WERI-Rb-1 (cell line): ENCODE data around the gene KRTAP5-5.
"Not testable (repeated sequence)": the region's sequence is repeated elsewhere in the genome, so short reads cannot be mapped to it uniquely, and the experiment has no call there.

ENCODE experiments used
- DNase-seq: peaks from one replicate; pipeline ENCODE4 v3.0.0-alpha.2; 2020
- H3K27ac ChIP-seq: fragments of 250-450 bp; sonication (Bioruptor Pico); 2 replicates; pipeline ENCODE4 v1.5.1; 2020; ENCODE audit warnings: mild to moderate bottlenecking, moderate library complexity
- H3K27me3 ChIP-seq: fragments of 250-450 bp; sonication (Bioruptor Pico); 2 replicates; pipeline ENCODE4 v1.5.1; 2021; ENCODE audit warnings: mild to moderate bottlenecking, low read depth, moderate library complexity; ENCODE audit not compliant: insufficient read depth, severe bottlenecking
- H3K36me3 ChIP-seq: fragments of 250-450 bp; sonication (Bioruptor Pico); 2 replicates; pipeline ENCODE4 v1.5.1; 2020; ENCODE audit warnings: mild to moderate bottlenecking, moderate library complexity
- H3K4me3 ChIP-seq: 2 replicates; pipeline ENCODE4 v1.5.1; 2011; ENCODE audit warnings: low read depth, mild to moderate bottlenecking, control low read depth, low read length
- H3K9me3 ChIP-seq: fragments of 250-450 bp; sonication (Bioruptor Pico); 2 replicates; pipeline ENCODE4 v1.5.1; 2021; ENCODE audit warnings: mild to moderate bottlenecking, moderate library complexity; ENCODE audit not compliant: severe bottlenecking
- TF ChIP-seq, protein P1 (sequence below): IDR thresholded peaks from 2 replicates; pipeline ENCODE4 v1.5.1; 2011; ENCODE audit warnings: low read depth, mild to moderate bottlenecking, control low read depth, inconsistent platforms, low read length

Gene KRTAP5-5

DNA sequence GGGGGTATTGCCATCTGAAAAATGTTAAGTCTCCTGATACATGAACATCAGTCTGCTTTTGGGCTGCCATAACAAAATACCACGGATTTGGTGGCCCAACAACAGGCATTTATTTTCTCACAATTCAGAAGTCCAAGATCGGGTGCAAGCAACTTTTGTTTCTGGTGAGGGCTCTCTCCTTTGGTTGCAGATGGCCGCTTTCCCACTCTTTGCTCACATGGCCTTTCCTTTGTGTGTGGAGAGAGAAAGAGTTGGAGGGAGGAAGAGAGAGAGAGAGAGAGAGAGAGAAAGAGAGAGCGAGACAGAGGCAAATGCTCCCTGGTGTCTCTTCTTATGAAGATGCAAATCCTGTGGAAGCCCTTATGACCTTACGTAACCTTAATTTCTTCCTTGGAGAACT lies 28.9 kb upstream of the KRTAP5-5 start:
- TF ChIP-seq, protein P1, sequence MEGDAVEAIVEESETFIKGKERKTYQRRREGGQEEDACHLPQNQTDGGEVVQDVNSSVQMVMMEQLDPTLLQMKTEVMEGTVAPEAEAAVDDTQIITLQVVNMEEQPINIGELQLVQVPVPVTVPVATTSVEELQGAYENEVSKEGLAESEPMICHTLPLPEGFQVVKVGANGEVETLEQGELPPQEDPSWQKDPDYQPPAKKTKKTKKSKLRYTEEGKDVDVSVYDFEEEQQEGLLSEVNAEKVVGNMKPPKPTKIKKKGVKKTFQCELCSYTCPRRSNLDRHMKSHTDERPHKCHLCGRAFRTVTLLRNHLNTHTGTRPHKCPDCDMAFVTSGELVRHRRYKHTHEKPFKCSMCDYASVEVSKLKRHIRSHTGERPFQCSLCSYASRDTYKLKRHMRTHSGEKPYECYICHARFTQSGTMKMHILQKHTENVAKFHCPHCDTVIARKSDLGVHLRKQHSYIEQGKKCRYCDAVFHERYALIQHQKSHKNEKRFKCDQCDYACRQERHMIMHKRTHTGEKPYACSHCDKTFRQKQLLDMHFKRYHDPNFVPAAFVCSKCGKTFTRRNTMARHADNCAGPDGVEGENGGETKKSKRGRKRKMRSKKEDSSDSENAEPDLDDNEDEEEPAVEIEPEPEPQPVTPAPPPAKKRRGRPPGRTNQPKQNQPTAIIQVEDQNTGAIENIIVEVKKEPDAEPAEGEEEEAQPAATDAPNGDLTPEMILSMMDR = no peak
- no peak overlapping the region for H3K4me3 ChIP-seq
- no peaks in the 10 kb centered on the region for H3K9me3 ChIP-seq
- no peaks in the 10 kb centered on the region for H3K36me3 ChIP-seq
- H3K27me3 ChIP-seq = peaks cover 40% of the 10 kb centered on the region
- DNase-seq = no peak
- H3K27ac ChIP-seq = no peak overlapping the region

DNA sequence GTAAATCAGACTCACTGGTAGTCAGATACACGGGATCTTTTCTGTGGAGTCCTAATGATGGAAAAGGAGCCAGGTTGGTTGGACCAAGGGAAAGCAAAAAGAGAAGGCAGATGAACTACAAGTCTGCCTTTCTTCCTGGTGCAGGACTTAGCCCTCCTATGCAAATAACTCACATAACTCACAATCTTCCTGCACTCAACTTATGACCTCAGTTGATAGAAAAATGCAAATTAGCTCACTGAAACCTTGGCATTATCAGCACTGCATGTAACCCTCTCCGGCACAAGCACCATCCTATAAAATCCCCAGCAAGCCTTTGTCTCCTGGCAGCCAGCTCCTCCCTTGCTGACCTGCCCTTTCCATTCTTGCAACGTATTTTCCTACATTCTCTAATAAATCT lies 27.9 kb upstream of the KRTAP5-5 start:
- not testable (repeated sequence) for H3K9me3 ChIP-seq, H3K27ac ChIP-seq, DNase-seq, H3K36me3 ChIP-seq, H3K4me3 ChIP-seq
- peaks cover 43% of the 10 kb centered on the region for H3K27me3 ChIP-seq

DNA sequence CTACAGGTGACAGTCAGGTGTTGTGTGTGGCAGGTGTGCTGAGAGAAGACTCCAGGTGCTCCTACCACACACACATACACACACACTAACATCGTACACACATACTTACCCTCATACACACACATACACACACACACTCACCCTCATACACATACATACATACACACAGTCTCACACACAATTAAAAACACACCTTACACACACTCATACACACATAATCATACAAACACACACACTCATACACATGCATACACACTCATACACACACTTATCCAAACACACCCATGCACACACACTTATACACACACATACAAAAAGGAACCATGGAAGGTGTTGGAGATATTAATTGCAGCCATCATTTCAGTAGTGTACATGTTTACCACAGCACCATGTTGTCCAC lies 25.9 kb upstream of the KRTAP5-5 start:
- DNase-seq = no peak
- Histone ChIP-seq H3K27ac (no peak overlapping the region), H3K36me3 (no peaks in the 10 kb centered on the region), H3K4me3 (no peak overlapping the region), H3K9me3 (no peaks in the 10 kb centered on the region), H3K27me3 (peaks cover 41% of the 10 kb centered on the region)
- TF ChIP-seq, protein P1 = no peak

DNA sequence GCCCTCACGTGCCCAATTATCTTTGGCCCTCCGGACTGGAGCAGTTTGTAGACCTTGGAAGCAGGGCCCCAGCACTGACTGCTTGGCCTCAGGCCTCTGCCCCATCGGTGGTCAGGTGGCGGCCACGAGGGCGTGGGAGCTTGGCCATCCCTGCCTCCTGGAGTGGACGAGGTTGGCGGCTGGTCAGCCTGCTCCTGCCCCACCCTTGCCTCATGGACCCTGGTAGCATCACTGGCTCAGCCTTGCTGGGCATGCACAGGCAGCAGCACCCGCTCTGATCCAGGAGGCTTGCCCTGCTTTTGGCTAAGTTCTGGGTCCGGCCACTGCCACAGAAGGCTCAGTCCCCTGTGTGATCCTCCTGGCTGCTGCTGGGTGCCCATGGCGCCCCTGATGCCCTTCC lies 25.4 kb upstream of the KRTAP5-5 start:
- peaks cover 47% of the 10 kb centered on the region for H3K27me3 ChIP-seq
- DNase-seq = no peak
- H3K4me3 ChIP-seq = no peak overlapping the region
- H3K27ac ChIP-seq = no peak overlapping the region
- H3K36me3 ChIP-seq = no peaks in the 10 kb centered on the region
- no peaks in the 10 kb centered on the region for H3K9me3 ChIP-seq
- TF ChIP-seq, protein P1 = no peak

DNA sequence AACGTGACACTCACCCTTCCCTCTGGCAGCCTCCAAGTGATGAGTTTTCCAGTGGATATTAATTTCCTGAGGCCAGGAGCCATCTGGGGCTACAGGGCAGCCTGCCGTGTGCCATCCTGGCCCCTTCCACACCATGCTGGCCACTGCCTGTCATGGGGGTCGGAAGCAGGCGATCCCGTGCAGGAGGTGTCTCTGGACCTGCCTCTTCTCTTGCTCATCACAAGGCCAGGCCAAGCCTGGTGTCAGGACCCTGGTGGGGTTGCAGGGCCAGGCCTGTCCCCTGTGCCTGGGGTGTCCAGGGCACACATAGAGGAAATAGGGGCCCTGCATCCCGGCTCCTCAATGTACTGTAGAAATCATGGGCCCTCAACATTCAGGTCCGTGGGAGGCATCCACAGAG lies 24.9 kb upstream of the KRTAP5-5 start:
- Histone ChIP-seq H3K36me3 (no peaks in the 10 kb centered on the region), H3K9me3 (no peaks in the 10 kb centered on the region), H3K27ac (no peak overlapping the region), H3K27me3 (peaks cover 48% of the 10 kb centered on the region), H3K4me3 (no peak overlapping the region)
- TF ChIP-seq, protein P1 = no peak
- DNase-seq = no peak

DNA sequence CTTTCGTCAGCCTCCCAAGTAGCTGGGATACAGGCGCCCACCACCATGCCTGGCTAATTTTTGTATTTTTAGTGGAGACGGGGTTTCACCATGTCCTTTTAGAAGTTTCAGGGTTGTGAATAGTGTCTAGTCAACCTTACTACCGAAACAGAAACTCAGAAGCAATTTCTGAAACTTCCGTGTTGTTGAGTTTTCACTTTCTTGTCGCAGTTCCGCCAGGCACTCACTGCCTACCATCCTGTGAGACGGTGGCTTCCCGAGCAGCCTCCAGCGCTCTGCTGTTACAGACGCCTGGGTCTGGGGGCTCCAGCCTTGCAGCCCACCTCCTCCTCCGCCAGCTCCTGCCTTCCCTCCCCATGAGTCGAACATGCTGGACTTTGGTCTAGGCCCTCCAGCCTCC lies 23.7 kb upstream of the KRTAP5-5 start:
- peaks cover 51% of the 10 kb centered on the region for H3K27me3 ChIP-seq
- H3K4me3 ChIP-seq, H3K27ac ChIP-seq, DNase-seq, H3K9me3 ChIP-seq, H3K36me3 ChIP-seq: not testable (repeated sequence)

DNA sequence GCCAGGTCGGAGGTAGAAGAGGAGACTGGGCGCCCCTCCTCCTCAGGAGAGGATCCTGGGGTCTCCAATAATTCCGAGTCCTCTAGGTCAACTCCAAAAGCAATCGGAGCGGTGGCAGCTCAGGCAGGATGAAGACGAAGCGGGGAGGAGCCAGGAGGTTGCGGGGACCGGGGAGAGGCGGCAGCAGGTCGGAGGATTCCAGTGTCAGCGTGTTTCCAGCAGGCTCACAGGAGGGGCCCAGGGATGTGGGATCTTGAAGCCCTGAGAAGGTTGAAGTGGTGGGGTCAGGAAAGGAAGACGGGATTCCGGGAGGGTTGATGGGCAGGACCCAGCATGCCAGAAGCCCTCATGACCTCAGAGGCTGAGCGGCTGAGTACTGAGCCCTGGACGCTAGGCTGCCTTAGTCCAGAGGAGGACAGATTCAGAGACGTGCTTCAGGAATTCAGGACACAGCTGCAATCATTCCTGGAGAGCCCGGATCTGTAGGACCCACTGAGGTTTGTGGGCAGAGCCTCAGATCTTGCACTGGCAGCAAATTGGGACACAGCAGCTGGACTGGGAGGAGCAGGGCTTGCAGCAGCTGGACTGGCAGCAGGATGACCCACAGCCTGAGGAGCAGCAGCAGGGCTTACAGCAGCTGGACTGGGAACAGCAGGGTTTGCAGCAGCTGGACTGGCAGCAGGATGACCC lies 22.3 kb upstream of the KRTAP5-5 start:
- H3K9me3 ChIP-seq, DNase-seq: not testable (repeated sequence)
- H3K27me3 ChIP-seq = peaks cover 53% of the 10 kb centered on the region

DNA sequence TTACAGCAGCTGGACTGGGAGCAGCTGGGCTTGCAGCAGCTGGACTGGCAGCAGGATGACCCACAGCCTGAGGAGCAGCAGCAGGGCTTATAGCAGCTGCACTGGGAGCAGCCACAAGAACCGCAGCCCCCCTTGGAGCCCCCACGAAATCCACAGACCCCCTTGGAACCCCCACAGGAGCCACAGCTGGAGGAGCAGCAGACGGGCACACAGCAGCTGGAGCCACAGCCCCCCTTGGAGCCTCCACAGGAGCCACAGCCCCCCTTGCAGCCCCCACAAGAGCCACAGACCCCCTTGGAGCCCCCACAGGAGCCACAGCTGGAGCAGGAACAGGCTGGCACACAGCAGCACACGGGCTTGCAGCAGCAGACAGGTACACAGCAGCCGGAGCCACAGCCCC lies 21.7 kb upstream of the KRTAP5-5 start:
- peaks cover 51% of the 10 kb centered on the region for H3K27me3 ChIP-seq
- not testable (repeated sequence) for DNase-seq, H3K27ac ChIP-seq, H3K36me3 ChIP-seq, H3K9me3 ChIP-seq, H3K4me3 ChIP-seq

More for the DNA sequence above, 22.3 kb upstream of the KRTAP5-5 start:
- not testable (repeated sequence) for H3K27ac ChIP-seq, H3K36me3 ChIP-seq, H3K4me3 ChIP-seq
